DMS 273 (cell line): ENCODE results near the gene FGF14.
"Not testable (repeated sequence)": the region's sequence is repeated elsewhere in the genome, so short reads cannot be mapped to it uniquely, and the experiment has no call there.

ENCODE experiments used
- DNase-seq: peaks from one replicate; lab custom pipeline; 2025; ENCODE audit not compliant: unreplicated experiment; lab: John Stamatoyannopoulos, UW

The FGF14 gene

DNA sequence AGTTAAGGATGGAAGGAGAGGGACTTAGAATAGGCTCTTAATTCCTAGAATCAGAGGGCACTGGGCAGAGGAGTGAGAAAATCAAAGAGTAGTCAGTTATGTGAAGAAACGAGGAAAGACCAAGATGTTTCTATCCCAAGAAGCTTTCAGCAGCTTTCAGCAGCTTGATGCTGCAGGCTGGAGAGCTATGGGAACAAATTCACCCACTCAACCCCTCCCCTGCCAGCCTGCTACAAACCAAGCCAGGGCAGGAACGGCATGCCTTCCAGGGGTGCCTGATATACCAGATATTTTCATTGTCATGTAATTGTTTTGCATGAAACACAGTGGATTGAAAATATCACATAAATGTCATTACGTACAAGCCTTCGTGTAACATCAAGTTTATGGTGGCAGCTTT, 262.2 kb downstream of the FGF14 start:
- DNase-seq, result no peak

DNA sequence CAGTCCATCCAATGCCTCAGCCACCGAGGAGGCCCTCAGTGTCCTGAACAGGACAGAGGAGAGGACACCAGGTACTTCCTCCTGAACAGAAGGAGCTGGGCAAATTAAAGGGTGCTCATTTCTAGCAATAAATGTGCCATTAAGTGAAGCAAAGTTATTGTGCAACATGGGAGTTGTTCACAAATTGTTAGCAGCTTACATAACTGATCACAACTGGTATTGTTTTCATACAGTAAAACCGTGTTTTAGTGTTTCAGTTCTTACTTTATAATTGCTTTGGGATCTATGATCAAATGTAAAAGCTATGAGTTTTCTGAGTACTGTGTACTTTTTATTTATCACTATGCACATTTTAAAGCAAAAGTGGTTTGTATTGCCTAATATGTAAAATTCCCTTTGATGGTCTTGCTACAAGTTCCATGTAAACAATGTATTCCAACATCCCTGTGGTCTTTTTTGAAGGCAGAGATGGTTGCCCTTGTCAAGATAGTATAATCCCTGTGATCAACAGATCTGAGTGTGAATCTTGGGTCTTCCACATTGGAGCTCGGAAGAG, 263.1 kb downstream of the FGF14 start:
- no peak for DNase-seq

DNA sequence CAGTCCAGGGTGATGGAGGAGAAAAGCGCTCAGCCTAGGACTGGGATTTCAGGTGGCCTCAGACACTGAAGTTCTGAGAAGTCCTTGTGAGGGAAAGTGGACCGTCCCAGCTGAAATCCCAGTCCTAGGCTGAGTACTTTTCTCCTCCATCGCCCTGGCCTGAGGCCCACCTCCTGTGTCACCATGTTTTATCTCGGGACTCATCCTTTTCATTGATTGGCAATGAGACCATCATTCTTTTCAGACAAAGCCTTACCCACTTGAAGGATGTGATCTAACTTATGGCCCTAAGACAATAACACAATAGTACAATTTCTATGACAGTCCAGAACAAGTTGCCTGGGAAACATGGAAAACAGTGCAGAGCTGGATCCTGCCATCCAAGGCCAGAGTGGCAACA, 263.9 kb downstream of the FGF14 start:
- not testable (repeated sequence) for DNase-seq

DNA sequence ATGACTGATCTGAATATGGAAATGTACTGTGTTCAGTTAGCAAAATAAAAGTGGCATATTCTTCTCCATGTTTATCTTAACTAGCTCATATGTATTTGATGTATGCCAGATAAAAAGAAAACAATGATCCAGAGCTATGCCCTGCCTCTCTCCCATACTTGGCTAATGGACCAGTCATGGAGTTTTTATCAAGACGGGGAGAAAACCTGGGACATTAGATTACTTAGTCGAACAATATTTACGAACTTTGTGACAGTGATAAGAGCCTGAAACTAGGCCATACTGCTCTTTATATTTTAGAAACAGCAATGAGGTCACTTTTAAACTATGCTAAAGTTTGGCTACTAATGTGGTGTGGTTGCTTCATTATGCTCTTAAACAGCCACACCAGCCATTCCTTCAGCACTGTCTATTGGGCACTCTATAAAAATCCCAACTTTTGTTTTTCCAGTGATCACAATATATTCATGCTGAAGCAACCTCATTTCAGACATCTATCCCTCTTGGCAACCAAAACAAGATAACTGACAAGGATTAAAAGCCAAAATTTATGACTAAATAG, 265.0 kb downstream of the FGF14 start:
- no peak for DNase-seq

DNA sequence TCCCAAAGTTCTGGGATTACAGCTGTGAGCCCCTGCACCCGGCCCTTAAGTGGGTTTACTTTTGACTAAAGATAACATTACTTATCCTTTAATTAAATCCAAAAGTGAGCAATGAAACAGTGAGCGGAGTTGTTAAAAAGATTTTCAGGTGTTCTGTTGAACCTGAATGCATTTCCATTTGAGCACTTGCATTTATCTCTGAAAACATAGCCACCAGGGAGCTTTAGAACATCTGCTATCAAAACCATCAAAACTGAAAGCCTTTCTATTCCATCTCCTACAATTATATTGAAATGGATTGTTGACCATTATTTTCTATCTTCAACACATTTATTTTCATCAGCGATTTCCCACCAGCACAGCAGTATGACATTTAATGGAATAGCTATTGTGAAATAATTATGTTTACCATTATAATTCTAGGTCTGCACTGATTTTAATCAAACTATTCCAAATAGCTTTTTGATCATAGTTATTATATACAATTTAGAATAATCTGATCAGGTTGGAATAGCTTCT, 269.0 kb downstream of the FGF14 start:
- no peak for DNase-seq

DNA sequence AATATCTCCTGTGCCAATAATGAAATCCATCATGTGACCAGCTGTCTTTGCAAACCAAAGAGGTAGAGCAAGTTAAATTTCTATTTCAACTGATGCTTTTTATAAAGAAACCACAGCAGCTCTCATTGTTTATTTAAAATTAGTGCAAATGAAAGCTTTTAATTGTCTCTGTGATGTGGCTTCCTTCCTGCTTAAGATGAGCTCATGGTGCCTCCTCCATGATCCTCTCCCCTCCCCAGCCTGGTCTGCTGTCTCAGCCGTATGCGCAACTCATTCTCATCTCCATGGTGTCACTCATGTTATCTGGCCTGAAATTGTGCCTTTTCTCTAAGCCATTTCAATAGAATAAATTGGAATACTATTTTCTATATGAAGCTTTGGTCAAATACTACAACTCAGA, 270.6 kb downstream of the FGF14 start:
- no peak for DNase-seq

DNA sequence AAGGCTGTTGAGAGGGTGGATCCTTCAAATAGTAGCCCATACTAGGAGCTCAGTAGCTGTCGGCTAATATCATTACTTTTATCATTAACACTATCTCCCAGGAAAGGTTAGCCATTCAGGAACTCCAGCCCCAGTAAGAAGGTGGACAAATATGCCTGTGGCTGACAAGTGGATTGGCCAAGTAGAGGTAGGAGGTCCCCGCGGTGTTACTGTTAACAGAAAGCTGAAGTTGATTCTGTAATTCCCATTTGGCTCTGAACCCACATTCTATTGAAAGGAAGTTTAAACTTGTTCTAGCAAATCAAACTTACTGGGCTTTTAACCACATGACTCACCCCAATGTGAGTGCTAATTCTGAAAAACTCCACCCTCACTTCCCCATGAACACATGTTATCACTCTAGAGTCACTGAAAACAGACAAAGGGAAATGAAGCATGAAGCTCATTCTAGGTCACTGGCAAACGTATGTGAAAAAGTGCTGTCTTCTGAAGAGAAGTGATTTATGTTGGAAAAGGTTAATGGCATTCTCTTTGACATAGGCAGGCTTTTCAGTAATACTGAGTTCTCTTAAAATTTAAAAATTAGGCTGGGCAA, 273.5 kb downstream of the FGF14 start:
- no peak for DNase-seq

DNA sequence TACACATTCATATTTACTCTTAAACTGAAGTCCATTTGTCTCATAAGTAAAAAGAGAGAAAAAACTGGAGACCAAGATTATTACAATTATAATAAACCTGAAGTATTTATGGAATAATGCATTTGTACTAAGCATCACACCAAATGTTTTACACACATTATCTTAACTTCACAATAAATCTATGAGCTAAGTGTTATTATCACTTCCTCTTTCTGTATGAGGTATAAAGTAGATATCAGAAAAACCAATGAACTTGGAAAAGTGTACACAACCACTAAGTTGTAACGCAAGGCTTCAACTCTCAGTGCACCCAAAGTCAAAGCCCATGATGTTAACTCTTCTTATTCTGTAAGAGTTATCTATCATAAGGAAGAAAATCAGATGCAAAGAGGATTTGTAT, 274.7 kb downstream of the FGF14 start:
- DNase-seq, result no peak

DNA sequence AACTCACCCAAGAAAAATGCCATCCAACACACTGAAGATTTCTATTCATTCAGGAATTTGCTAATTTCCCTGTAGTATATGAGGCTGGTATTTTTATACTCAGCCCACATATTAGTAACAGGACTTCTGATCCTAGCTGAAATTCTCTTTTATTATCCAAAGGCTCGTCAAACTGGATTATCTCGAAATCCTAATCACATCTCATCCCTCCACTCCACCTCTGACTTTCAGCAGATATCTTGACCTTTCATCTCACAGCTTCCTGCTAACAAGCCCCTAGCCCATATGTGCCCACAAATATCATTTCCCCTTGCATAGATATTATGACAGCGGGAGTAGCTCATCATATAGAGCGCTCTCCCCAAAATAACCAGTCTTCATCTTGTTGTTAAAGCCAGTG, 279.7 kb downstream of the FGF14 start:
- no peak for DNase-seq

DNA sequence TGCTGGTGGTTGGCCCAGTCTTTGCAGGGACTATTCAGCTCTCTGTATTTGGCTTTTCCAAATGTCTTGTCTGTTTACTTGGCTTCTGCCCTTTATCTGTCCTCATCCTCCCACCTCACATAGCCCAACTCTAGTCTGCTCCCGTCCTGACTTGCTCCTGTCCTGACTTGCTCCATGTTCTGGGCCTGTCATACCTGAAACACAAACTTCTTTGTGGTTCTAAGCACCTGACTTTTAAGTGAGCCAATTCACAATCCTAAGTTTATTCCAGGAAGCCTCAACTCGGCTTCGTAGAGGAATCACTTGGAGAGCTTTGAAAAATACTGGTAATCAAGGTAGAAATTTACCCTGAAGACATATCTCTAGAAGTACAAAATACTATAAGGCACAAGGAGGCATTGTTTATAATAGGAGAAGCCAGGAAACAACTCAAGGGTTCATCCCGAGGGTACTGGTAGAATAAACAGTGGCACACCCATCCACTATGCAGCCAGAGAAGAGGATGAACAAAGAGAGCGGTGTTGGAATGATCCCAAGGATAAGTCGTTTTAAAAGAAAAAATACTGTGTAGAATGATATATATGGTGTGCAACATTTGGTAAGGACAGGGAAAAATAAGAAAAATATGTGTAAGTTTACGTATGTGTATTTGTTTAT, 284.5 kb downstream of the FGF14 start:
- no peak for DNase-seq

DNA sequence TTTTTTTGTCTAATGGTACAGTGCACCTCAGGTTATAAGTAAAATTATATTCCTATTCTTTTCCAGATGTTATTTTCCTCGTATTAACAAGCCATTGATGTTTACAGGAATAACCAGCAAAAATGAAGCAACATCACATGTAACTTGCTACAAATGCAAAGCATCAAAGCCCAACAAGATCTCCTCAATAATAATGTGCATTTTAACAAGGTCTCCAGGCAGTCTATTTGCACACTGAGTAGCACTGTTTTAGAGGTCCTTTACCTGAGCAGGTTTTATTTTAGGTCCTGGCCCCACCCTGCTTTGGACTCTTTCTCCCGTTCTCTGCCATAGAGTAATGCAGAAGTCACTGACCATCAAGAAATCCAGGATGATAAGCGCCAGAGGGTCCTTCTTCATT, 298.4 kb downstream of the FGF14 start:
- no peak for DNase-seq

DNA sequence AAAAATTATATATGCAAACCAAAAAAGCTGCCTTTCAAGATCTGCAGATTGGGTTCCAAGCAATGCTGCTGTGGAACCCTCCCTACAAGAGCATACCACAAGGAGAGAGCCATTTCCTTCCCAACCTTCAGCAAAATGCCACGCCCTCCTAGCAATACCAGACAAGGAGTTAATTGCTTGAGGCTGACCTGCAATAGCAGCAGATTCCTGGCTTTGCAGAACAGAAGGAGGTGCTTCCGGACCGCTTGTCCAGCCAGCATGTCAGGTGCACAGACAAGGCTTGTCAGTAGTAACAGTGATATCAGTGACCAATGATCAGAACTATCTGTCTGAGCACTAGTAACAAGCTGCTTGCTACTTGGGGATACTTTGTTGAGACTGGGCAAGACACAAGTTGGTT, 301.6 kb downstream of the FGF14 start:
- DNase-seq, result no peak

DNA sequence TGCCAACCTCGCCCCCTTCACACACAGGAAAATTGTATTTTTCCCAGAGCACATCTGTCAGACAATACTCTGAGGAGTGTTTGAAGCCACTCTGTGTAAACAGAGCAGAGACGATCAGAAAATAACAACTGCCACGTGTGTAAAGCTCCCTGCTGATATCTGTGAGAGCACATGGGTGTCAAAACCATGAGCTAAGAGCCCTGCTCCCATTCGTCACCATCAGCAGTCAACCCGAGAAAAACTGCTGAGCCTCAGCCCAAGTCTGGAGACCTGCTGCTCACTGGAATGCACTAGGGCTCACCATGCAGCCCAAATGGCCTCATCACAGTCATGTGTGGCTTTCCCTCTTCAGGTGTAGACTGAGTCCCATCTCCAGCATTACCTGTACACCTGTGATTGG, 304.1 kb downstream of the FGF14 start:
- peak; percentile 5 for DNase-seq

DNA sequence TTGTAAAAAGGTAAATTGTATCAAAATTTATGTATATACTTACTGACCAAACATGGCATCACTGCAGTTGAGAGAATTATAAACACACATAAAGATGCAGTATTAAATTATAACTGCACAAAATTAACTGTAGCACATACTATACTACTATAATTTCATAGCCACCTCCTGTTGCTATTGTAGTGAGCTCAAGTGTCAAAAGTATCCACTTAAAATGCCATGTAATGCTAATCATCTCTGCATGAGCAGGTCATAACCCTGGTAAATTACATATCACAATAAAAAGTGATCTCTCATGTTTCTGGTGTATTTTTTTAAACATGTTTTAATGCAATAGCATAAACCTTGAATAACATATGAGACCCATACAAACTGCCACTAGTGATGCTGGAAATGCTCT, 308.6 kb downstream of the FGF14 start:
- DNase-seq, result not testable (repeated sequence)

DNA sequence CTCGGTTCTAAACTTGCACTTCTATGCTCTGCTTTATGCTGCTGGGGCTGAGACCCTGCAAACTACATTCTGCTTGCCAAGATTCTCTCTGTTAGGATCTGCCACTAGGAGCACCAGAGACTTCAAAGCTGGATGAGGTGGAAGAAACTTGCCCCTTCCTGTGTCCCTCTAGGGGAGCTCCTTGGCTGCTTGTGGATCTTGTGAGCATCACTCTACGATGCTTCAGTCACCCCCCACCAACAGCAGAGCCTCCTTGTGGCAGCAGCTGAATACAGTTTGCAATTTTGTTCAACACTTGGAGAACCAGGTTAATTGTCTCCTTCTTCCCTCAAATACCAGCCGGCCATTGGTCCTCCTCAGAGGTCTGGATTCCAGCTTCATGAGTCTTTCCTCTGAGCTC, 310.6 kb downstream of the FGF14 start:
- peak; percentile 49 for DNase-seq

DNA sequence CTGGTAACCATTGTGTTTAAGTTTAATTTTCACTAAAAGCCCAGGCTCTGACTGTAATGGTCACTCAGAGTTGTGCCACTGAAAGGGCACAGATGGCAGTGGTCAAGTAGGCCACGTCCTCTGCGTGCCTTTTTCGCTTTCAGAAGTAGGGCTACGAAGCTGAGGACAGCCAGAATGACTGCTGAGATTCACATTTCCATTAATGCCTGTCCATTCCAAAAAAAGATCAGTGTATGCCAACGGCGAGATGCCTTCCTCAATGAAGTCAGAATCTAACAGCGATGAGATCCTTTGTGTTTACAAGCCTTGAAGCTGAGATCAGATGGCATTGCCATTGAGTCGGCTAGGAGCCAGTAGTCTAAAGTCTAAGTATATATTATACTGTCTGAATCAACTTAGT, 311.3 kb downstream of the FGF14 start:
- no peak for DNase-seq

DNA sequence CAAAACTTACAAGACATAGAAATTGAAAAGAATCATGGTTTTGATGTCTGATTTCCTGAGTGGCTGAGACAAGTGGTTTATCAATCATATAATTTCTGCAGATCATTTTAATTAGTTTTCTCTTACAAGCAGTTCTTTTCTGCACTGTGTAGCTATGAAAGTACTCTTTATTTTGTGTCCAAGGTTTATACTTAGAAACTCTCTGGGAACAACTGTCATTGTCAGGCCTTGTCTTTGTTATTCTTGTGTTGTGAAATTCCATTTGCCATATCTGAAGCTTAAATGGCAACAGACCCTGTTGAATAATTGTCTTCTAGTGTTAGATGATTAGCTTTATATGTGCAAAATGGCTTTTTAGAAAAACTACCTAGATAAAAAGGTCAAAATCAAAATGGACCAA, 312.1 kb downstream of the FGF14 start:
- DNase-seq, result no peak

DNA sequence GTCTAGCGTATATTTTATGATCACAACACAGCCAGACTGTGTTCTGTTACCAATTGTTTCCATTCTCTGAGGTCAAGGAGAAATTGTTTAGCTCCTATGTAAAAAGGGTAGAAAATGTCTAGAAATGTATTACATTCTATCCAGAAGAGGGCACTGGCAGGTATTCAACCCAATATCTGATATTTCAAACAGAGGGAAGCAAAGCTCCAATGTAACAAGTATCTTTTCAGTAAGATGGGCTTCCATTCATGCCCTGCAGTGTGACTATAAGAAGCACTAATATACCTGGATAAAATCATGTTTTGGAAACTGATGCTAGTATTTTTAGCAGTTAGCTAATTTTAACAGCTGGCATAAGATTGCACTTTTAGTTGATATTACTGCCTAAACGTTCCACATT, 312.7 kb downstream of the FGF14 start:
- DNase-seq, result peak; percentile 13

DNA sequence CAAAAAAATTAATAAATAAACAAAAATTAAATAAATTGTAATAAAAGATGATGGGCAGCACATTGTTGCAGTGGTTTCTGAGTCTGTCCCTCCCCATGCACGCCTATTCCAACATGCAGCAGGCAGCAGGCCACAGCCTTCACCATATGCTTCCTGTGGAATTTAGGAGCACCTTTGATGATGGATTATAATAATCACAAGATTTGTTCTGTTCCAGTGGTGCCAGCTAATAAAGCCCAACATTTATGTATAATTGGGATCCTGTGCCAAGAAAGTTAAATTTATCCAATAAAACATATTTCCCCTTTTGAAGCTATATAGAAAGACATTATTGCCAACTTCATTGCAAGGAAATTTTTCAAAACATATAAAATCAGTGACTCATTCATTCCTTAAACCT, 328.6 kb downstream of the FGF14 start:
- no peak for DNase-seq

DNA sequence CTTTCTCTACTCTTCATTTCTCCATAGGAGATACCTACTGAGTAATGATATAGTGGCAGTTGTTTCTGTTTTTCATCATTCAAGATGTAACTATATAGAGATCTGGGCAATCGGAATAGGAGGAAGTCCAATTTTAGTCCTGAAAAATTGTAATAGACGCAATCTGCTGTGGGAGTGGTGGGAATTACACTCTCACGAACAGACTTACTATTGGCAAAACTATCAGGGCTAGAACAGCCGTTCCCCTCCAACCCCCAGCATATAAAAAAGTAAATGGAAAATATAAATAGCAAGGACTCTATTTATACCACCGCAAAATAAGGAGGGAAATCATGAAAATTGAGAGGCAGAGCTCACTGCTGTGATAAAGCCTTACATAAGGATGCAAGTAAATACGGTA, 330.1 kb downstream of the FGF14 start:
- DNase-seq, result no peak

DNA sequence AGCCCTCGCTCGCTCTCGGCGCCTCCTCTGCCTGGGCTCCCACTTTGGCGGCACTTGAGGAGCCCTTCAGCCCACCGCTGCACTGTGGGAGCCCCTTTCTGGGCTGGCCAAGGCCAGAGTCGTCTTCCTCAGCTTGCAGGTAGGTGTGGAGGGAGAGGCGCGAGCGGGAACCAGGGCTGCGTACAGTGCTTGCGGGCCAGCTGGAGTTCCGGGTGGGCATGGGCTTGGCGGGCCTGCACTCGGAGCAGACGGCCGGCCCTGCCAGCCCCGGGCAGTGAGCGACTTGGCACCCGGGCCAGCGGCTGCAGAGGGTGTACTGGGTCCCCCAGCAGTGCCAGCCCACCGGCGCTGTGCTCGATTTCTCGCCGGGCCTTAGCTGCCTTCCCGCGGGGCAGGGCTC, 333.5 kb downstream of the FGF14 start:
- DNase-seq, result not testable (repeated sequence)

DNA sequence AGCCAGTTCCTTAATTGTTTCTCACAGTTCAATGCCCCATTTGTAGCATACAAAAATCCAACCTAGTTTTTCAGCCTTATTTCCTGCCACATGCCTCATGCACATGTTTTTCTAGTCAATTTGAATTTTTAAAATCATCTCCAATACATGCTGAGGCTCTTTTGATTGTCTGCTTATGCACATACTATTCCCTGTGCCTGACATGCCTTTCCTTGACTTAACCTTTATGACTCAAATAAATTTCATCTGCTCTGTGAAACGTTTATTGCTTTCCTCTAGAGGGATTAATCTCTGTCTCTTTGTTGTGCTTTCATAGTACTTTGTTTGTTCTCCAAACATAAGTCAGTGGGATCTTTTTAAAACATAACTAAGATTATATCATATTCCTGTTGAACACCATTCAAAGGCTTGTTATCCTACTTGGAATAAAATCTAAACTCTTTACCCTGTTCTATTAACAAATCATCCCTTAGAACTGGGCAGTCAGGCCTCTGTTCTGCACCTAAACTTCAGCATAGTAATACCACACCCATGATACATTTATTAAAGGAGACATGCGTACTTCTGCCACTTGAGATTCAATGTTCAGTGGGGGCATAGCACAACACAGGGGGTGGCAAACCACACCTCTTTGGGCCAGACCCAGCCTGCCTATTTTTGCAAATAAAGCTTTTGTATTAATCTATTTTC, 346.6 kb downstream of the FGF14 start:
- DNase-seq, result no peak
